ENCODE measurements around the gene GNG13. TPM values are rescaled to one million over a fixed set of nuclear protein-coding genes. Genes with fewer than 3 reads are reported as not detected.

The GNG13 gene
- total RNA-seq, 1 experiment from 2014 or later: not detected

GRCh38 chr16:805474-805873 is 4.9 kb upstream of the GNG13 start:
- Histone ChIP-seq H3K23ac (ENCODE audit: insufficient read length, low read depth, low read length) (no peak overlapping the region), H2BK120ac (ENCODE audit: low read depth, low read length, poor library complexity, severe bottlenecking) (no peak overlapping the region), H3K4ac (ENCODE audit: low read depth, low read length) (no peak overlapping the region), H3K9ac (ENCODE audit: extremely low read depth, insufficient read length, low read length) (no peak overlapping the region), H3K4me1 (ENCODE audit: insufficient read depth, low read length) (no peaks in the 10 kb centered on the region; the same call in 1 of the 2 replicates), H2AK5ac (ENCODE audit: insufficient read length, low read length) (no peak overlapping the region), H3K4me2 (ENCODE audit: insufficient read depth, insufficient read length, low read length) (no peak overlapping the region), H3K27me3 (ENCODE audit: insufficient read depth, low read length) (peaks cover 5% of the 10 kb centered on the region; the same call in 1 of the 2 replicates), H4K5ac (ENCODE audit: insufficient read length, low read depth, low read length) (no peak overlapping the region), H2AFZ (ENCODE audit: low read length) (no peak overlapping the region), H3K18ac (ENCODE audit: insufficient read length, low read depth, low read length) (no peak overlapping the region), H4K91ac (ENCODE audit: insufficient read length, low read depth, low read length) (no peak overlapping the region), H3T11ph (ENCODE audit: low read length) (no peak overlapping the region), H3K23me2 (ENCODE audit: insufficient read length, low read depth, low read length, poor library complexity, severe bottlenecking) (peaks cover 4% of the 10 kb centered on the region), H2BK20ac (ENCODE audit: low read depth, low read length, poor library complexity, severe bottlenecking) (no peak overlapping the region), H2BK15ac (ENCODE audit: low read depth, low read length) (no peak overlapping the region), H2BK5ac (ENCODE audit: insufficient read length, low read length) (no peak overlapping the region), H2BK12ac (ENCODE audit: insufficient read length, low read depth, low read length) (no peak overlapping the region), H3K27ac (ENCODE audit: insufficient read length, low read depth, low read length) (no peak overlapping the region), H3K79me2 (ENCODE audit: insufficient read depth, low read length) (no peaks in the 10 kb centered on the region), H3K56ac (ENCODE audit: insufficient read length, low read depth, low read length) (no peak overlapping the region), H3K9me3 (ENCODE audit: control insufficient read depth, low read depth, low read length) (no peaks in the 10 kb centered on the region), H3K14ac (ENCODE audit: insufficient read depth, low read length) (no peak overlapping the region), H4K20me1 (ENCODE audit: control insufficient read depth, insufficient read depth, insufficient read length) (no peaks in the 10 kb centered on the region), H4K8ac (replicated peaks; ENCODE audit: insufficient read length, low read depth, low read length) (no peak overlapping the region), H3K79me1 (ENCODE audit: insufficient read depth, low read depth, low read length, poor library complexity, severe bottlenecking) (no peaks in the 10 kb centered on the region)
- no peak for DNase-seq
- no peak overlapping the region for H3K27ac Mint-ChIP-seq
- no peaks in the 10 kb centered on the region for H3K36me3 Mint-ChIP-seq (ENCODE audit: insufficient read depth in 1 of 3, low read depth in 3 of 3)
- H3K27me3 Mint-ChIP-seq (ENCODE audit: low read depth): peaks cover 82% of the 10 kb centered on the region
- H3K9me3 Mint-ChIP-seq: peaks cover 0 to 8% of the 10 kb centered on the region in 2 experiments; a peak in 2 of 5 replicates
- peaks cover 2 to 7% of the 10 kb centered on the region in 2 experiments; a peak in 1 of 4 replicates for H3K4me1 Mint-ChIP-seq
- no CpG with 5 or more reads among the region's 17 CpGs for WGBS (ENCODE audit: extremely low coverage, insufficient read length, low lambda C conversion rate)
- no peak for TF ChIP-seq CTCF (conservative IDR thresholded peaks at IDR 0.05)
- no peak overlapping the region for H3K4me3 Mint-ChIP-seq
